ENCODE data around the gene ATP6V0C. TPM values are rescaled to one million over a fixed set of nuclear protein-coding genes. Genes with fewer than 3 reads are reported as not detected.
"Not testable (repeated sequence)": the region's sequence is repeated elsewhere in the genome, so short reads cannot be mapped to it uniquely, and the experiment has no call there.

The ATP6V0C gene
- polyA plus RNA-seq, 1 donor from 2014 or later, result 100 TPM

DNA sequence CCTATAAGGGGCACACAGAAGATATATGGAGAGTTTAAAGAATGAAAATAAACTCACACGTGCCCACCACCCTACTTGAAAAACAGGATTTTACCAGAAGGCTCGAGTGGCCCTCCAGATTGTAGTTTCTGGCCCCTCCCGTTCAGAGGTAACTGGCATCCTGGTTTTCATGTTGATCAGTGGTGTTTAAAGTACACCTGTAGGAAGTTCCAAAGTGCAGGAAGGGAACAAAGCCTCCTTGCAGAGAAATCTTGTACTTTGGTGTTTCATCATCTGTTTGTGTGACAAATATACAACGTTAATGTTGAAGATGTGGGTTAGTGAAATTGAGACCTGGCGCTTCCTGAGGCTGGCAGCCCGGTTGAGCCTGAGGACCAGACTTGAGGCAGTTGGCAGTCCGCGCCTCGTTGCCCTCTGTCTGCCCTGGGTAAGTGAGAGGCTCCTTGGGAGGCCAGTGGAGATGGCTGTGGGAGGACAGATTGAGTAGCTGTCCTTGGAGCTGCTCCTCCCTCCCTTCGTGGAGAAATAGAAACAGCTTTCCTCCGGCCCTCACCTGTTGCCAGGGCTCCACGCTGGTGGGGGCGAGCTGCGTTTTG is 36.6 kb downstream of the ATP6V0C start:
- not testable (repeated sequence) for H3K9ac ChIP-seq (ENCODE audit: low read length); H3K79me2 ChIP-seq (replicated peaks; ENCODE audit: insufficient read depth, low read length); H3K9me3 ChIP-seq (ENCODE audit: low read length); H3K27ac ChIP-seq (ENCODE audit: low read length); H4K20me1 ChIP-seq (ENCODE audit: insufficient read depth); H3K9me2 ChIP-seq (ENCODE audit: insufficient read depth, low read length); H3F3A ChIP-seq (ENCODE audit: insufficient read depth, low read length, poor library complexity, severe bottlenecking); H3K4me2 ChIP-seq (ENCODE audit: low read length); H3K27me3 ChIP-seq (ENCODE audit: insufficient read depth, low read depth, low read length); H2AFZ ChIP-seq (ENCODE audit: low read depth, low read length); H3K4me3 ChIP-seq (ENCODE audit: low read length); H3K36me3 ChIP-seq (ENCODE audit: insufficient read depth, low read length)

DNA sequence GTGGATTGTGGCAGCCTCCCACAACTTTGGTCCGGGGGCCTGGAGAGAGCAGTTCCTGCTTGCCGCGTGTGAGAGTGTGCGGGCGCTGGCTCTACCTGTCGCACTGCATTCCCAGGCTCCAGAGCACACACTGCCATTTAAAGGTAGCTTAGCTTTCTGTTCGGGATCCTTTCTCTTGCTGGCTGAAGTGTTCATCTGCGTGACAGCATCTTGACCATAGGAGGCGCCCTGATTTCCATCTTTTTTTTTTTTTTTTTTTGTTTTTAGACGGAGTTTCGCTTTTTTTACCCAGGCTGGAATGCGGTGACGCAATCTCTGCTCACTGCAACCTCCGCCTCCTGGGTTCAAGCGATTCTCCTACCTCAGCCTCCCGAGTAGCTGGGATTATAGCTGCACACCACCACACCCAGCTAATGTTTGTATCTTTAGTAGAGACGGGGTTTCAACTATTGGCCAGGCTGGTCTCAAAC is 37.7 kb downstream of the ATP6V0C start:
- H4K20me1 ChIP-seq (ENCODE audit: insufficient read depth); H3F3A ChIP-seq (ENCODE audit: insufficient read depth, low read length, poor library complexity, severe bottlenecking); H3K4me2 ChIP-seq (ENCODE audit: low read length); H3K9me3 ChIP-seq (ENCODE audit: low read length); H3K9ac ChIP-seq (ENCODE audit: low read length); H3K27me3 ChIP-seq (ENCODE audit: insufficient read depth, low read depth, low read length); H3K79me2 ChIP-seq (replicated peaks; ENCODE audit: insufficient read depth, low read length); H3K27ac ChIP-seq (ENCODE audit: low read length); H3K36me3 ChIP-seq (ENCODE audit: insufficient read depth, low read length); H3K4me3 ChIP-seq (ENCODE audit: low read length); H2AFZ ChIP-seq (ENCODE audit: low read depth, low read length); H3K9me2 ChIP-seq (ENCODE audit: insufficient read depth, low read length): not testable (repeated sequence)

DNA sequence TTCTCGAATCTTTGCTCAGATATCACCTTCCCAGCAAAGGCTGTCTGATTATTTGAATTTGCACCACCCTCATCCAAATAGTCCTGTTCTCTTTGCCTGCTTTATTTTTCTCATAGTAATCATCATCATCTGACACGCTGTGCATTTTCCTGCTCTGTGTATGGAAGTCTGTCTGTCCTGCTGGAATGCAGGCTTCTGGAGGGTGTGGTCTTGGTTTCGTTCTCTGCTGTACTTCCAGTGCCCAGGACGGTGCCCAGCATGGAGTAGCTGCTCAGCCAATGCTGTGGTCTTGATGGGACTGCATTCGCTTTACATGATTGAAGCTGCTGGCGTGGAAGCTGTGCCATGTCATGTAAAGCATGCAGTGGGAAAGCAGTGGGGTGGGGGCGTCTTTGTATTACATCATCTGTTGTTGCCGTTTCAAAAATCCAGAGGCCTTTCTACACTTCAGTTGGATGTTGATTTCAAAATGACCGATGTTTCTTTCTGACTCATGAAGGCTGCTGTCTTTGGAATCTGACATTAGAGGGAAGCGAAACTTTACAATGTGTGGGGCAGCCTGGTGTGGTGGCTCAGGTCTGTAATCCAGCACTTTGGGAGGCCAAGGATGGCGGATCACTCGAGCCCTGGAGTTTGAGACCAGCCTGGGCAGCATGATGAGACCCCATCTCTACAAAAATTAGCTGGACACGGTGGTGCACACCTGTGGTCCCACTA is 41.1 kb downstream of the ATP6V0C start:
- H3K4me3 ChIP-seq (ENCODE audit: low read length); H3K36me3 ChIP-seq (ENCODE audit: insufficient read depth, low read length); H2AFZ ChIP-seq (ENCODE audit: low read depth, low read length); H3K9me2 ChIP-seq (ENCODE audit: insufficient read depth, low read length); H3K79me2 ChIP-seq (replicated peaks; ENCODE audit: insufficient read depth, low read length); H4K20me1 ChIP-seq (ENCODE audit: insufficient read depth); H3F3A ChIP-seq (ENCODE audit: insufficient read depth, low read length, poor library complexity, severe bottlenecking); H3K27me3 ChIP-seq (ENCODE audit: insufficient read depth, low read depth, low read length); H3K27ac ChIP-seq (ENCODE audit: low read length); H3K9ac ChIP-seq (ENCODE audit: low read length); H3K9me3 ChIP-seq (ENCODE audit: low read length); H3K4me2 ChIP-seq (ENCODE audit: low read length): not testable (repeated sequence)

DNA sequence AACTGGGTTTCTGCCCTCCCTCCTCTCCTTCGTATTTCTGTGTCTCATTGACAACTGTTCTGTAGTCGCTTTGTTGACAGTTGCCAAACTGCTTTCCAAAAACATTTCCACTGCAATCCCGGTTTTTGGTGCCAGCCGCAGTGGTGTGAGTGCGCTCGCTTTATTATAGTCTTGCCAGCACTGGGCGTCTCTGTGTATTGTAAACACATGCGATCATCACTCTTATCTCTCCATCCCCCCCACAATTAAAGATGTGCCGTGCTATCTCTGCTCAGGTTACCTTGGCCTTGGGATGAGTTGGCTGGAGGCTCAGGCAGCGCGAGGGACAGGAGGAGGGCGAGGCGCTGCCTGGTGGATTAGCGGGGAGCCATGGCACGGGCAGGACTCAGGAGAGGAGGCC is 43.4 kb downstream of the ATP6V0C start:
- H3K36me3 ChIP-seq (ENCODE audit: insufficient read depth, low read length); H2AFZ ChIP-seq (ENCODE audit: low read depth, low read length); H3K27ac ChIP-seq (ENCODE audit: low read length); H3K4me2 ChIP-seq (ENCODE audit: low read length); H3K27me3 ChIP-seq (ENCODE audit: insufficient read depth, low read depth, low read length); H3K79me2 ChIP-seq (replicated peaks; ENCODE audit: insufficient read depth, low read length); H3K9ac ChIP-seq (ENCODE audit: low read length); H3K4me3 ChIP-seq (ENCODE audit: low read length); H3F3A ChIP-seq (ENCODE audit: insufficient read depth, low read length, poor library complexity, severe bottlenecking); H3K9me2 ChIP-seq (ENCODE audit: insufficient read depth, low read length); H4K20me1 ChIP-seq (ENCODE audit: insufficient read depth); H3K9me3 ChIP-seq (ENCODE audit: low read length): not testable (repeated sequence)

DNA sequence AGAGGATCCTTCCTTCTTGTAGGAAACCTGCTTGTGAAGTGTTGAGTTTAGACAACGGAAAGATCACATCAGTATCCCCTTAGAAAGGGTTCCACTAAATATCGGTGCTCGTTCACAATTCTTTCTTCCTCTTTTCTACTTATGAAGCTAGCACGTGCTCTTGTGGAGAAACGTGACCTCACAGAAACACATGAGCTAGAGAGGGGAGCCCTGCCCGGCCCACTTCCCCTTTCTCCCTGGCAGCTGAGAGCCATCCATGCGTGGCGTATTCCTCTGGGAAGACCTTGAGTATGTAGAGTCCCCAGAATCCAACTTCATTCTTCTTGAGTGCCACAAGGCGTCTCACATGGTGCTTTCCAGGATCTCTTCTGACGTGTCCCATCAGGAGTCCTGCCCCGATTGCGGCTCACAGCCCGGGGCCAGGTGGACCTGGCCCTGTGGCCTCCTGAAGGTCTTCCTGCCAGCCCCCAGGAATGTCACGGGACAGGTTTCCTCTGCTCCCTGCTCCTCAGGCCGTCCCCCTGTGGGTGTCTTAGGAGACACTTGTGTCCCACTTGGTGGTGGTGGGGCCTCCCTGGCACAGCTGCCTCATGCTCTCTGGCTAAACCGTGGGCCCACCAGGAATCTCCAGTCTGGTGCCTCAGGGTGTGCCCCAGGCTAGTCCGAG is 46.5 kb downstream of the ATP6V0C start:
- H3K4me3 ChIP-seq (ENCODE audit: low read length); H3K9me3 ChIP-seq (ENCODE audit: low read length); H3K4me2 ChIP-seq (ENCODE audit: low read length); H3K27me3 ChIP-seq (ENCODE audit: insufficient read depth, low read depth, low read length); H3K79me2 ChIP-seq (replicated peaks; ENCODE audit: insufficient read depth, low read length); H4K20me1 ChIP-seq (ENCODE audit: insufficient read depth); H3K27ac ChIP-seq (ENCODE audit: low read length); H3F3A ChIP-seq (ENCODE audit: insufficient read depth, low read length, poor library complexity, severe bottlenecking); H2AFZ ChIP-seq (ENCODE audit: low read depth, low read length); H3K36me3 ChIP-seq (ENCODE audit: insufficient read depth, low read length); H3K9me2 ChIP-seq (ENCODE audit: insufficient read depth, low read length); H3K9ac ChIP-seq (ENCODE audit: low read length): not testable (repeated sequence)

DNA sequence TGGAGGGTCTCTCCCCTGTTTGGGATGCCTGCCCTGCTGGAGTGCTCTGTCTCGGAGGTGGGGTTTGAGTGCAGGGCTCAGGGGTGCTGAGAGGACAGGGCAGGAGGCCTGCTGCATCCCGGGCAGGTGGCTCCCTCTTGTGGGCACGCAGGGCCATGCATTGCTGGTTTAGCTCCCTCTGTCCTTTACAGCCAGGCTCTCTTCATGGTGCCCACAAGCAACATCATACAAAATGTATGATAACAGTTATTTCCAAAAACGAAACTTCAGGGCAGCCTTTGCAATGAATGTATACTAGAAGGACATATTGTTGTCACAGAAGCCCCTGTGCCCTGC is 47.0 kb downstream of the ATP6V0C start:
- not testable (repeated sequence) for H3K9ac ChIP-seq (ENCODE audit: low read length); H3K9me3 ChIP-seq (ENCODE audit: low read length); H3K79me2 ChIP-seq (replicated peaks; ENCODE audit: insufficient read depth, low read length); H3K36me3 ChIP-seq (ENCODE audit: insufficient read depth, low read length); H3K27me3 ChIP-seq (ENCODE audit: insufficient read depth, low read depth, low read length); H3K4me2 ChIP-seq (ENCODE audit: low read length); H4K20me1 ChIP-seq (ENCODE audit: insufficient read depth); H3K4me3 ChIP-seq (ENCODE audit: low read length); H3K9me2 ChIP-seq (ENCODE audit: insufficient read depth, low read length); H3F3A ChIP-seq (ENCODE audit: insufficient read depth, low read length, poor library complexity, severe bottlenecking); H2AFZ ChIP-seq (ENCODE audit: low read depth, low read length); H3K27ac ChIP-seq (ENCODE audit: low read length)

DNA sequence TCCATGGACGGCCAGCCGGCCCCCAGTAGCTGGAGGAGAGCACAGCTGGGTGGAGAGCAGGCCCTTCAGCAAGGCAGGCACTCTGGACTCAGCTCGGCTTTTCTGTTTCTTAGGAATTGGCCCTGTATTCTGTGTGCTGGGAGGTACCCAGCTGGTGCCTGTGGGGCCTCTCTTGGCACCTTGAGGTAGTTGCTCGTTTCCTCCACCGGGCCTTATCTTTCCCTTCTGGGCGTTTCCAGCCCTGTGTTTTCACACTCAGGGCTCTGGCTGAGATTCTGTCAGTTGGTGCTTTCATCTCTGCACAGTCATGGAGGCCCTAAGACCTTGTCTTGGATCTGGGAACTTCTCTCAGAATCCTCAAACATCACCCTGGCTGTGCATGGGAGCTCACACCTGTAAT is 53.8 kb downstream of the ATP6V0C start:
- not testable (repeated sequence) for H3K9me3 ChIP-seq (ENCODE audit: low read length); H3K4me3 ChIP-seq (ENCODE audit: low read length); H3K79me2 ChIP-seq (replicated peaks; ENCODE audit: insufficient read depth, low read length); H3K27ac ChIP-seq (ENCODE audit: low read length); H3K9me2 ChIP-seq (ENCODE audit: insufficient read depth, low read length); H3K36me3 ChIP-seq (ENCODE audit: insufficient read depth, low read length); H3F3A ChIP-seq (ENCODE audit: insufficient read depth, low read length, poor library complexity, severe bottlenecking); H3K27me3 ChIP-seq (ENCODE audit: insufficient read depth, low read depth, low read length); H2AFZ ChIP-seq (ENCODE audit: low read depth, low read length); H3K9ac ChIP-seq (ENCODE audit: low read length); H4K20me1 ChIP-seq (ENCODE audit: insufficient read depth); H3K4me2 ChIP-seq (ENCODE audit: low read length)

DNA sequence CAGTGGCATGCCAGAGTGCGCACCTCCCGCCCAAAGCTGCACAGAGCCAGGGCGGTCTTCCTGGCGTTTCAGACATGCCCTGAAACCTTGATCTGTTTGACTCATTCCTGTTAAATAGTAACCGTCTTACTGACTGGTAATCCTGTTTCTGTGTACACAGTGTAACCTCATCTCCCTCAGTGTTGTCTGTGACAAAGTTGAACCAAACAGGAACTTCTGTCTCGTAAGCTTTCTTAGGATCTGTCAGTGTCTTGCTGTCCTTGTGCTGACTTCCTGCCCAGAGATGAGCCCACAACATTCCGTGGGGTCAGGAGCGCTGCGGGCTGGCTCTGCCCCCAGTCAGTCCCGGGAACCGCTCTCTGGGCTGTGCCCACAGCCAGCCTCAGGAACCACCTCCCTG is 54.8 kb downstream of the ATP6V0C start:
- not testable (repeated sequence) for H3K9ac ChIP-seq (ENCODE audit: low read length); H2AFZ ChIP-seq (ENCODE audit: low read depth, low read length); H3K4me2 ChIP-seq (ENCODE audit: low read length); H3K79me2 ChIP-seq (replicated peaks; ENCODE audit: insufficient read depth, low read length); H4K20me1 ChIP-seq (ENCODE audit: insufficient read depth); H3K9me2 ChIP-seq (ENCODE audit: insufficient read depth, low read length); H3K27ac ChIP-seq (ENCODE audit: low read length); H3K9me3 ChIP-seq (ENCODE audit: low read length); H3K4me3 ChIP-seq (ENCODE audit: low read length); H3K27me3 ChIP-seq (ENCODE audit: insufficient read depth, low read depth, low read length); H3F3A ChIP-seq (ENCODE audit: insufficient read depth, low read length, poor library complexity, severe bottlenecking); H3K36me3 ChIP-seq (ENCODE audit: insufficient read depth, low read length)

Measured in neural cell (in vitro differentiated cells).